RWPE2 (cell line): ENCODE results near the gene TCEAL8.

Experiments used
- ATAC-seq: fragments of 200-7000 bp; cut with Tn5 transposase; 3 replicates; pipeline ENCODE4 v1.9.1; 2021; ENCODE audit warnings: low read depth
- DNase-seq: peaks from one replicate; pipeline ENCODE4 v3.0.0-alpha.2; 2020; ENCODE audit warnings: low spot score
- H3K27ac ChIP-seq: fragments of 450-650 bp; 2 replicates; pipeline ENCODE4 v1.5.1; 2017; ENCODE audit warnings: mild to moderate bottlenecking; ENCODE audit not compliant: poor library complexity, severe bottlenecking
- H3K27me3 ChIP-seq: fragments of 250-450 bp; sonication (Bioruptor Pico); 2 replicates; pipeline ENCODE4 v1.5.1; 2021; ENCODE audit warnings: mild to moderate bottlenecking, moderate library complexity; ENCODE audit not compliant: insufficient read depth, poor library complexity, severe bottlenecking
- H3K36me3 ChIP-seq: fragments of 250-450 bp; sonication (Bioruptor Pico); 2 replicates; pipeline ENCODE4 v1.5.1; 2020; ENCODE audit warnings: low read depth, mild to moderate bottlenecking, moderate library complexity
- H3K4me1 ChIP-seq: fragments of 250-450 bp; sonication (Bioruptor Pico); 2 replicates; pipeline ENCODE4 v1.5.1; 2021; ENCODE audit warnings: mild to moderate bottlenecking, moderate library complexity; ENCODE audit not compliant: insufficient read depth, poor library complexity, severe bottlenecking
- H3K4me3 ChIP-seq: fragments of 250-450 bp; sonication (Bioruptor Pico); 2 replicates; pipeline ENCODE4 v1.5.1; 2021; ENCODE audit warnings: mild to moderate bottlenecking, moderate library complexity; ENCODE audit not compliant: severe bottlenecking
- H3K9me3 ChIP-seq: fragments of 250-450 bp; sonication (Bioruptor Pico); 2 replicates; pipeline ENCODE4 v1.5.1; 2021; ENCODE audit warnings: mild to moderate bottlenecking, moderate library complexity; ENCODE audit not compliant: severe bottlenecking
- CTCF ChIP-seq: fragments of 450-650 bp; IDR thresholded peaks from one replicate; pipeline ENCODE4 v1.5.1; 2017; ENCODE audit warnings: mild to moderate bottlenecking, moderate library complexity; ENCODE audit not compliant: poor library complexity, severe bottlenecking

The TCEAL8 gene, protein sequence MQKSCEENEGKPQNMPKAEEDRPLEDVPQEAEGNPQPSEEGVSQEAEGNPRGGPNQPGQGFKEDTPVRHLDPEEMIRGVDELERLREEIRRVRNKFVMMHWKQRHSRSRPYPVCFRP

GRCh38 chrX:103254921-103255493, at the start of gene TCEAL8:
TCEAL8 (minus strand) TSS chrX:103255155; CDS start chrX:103253979, 1,176 bp downstream.
- Histone ChIP-seq H3K27me3 (no peaks in the 10 kb centered on the region), H3K4me1 (peaks cover 3% of the 10 kb centered on the region), H3K27ac (peak within 1 kb of the TSS; percentile 83), H3K4me3 (peak within 1 kb of the TSS; percentile 49), H3K9me3 (no peaks in the 10 kb centered on the region), H3K36me3 (peaks cover 11% of the 10 kb centered on the region)
- ATAC-seq (peak; percentile 73), DNase-seq (peak; percentile 61)
- TF ChIP-seq CTCF: no peak

DNA sequence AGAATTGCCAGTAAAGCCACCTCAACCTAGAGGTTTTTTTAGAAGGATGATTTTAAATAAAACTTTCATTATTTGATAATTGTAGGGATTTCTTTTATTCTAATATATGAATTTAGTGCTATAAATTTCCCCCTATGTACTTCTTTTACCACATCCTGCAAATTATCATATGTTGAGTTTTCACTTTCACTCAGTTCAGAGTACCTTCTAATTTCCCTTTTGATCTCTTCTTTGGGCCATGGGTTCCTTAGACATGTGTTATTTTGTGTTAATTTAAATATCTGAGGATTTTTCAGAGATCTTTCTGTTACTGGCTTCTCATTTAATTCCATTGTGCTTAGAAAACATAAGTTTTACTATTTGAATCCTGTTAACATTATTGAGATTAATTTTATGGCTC, 49.8 kb upstream of the TCEAL8 start:
- Histone ChIP-seq H3K27ac (no peak overlapping the region), H3K4me1 (no peaks in the 10 kb centered on the region), H3K4me3 (no peak overlapping the region), H3K36me3 (no peaks in the 10 kb centered on the region), H3K9me3 (no peaks in the 10 kb centered on the region), H3K27me3 (no peaks in the 10 kb centered on the region)
- no peak for TF ChIP-seq CTCF
- DNase-seq (no peak), ATAC-seq (no peak)

DNA sequence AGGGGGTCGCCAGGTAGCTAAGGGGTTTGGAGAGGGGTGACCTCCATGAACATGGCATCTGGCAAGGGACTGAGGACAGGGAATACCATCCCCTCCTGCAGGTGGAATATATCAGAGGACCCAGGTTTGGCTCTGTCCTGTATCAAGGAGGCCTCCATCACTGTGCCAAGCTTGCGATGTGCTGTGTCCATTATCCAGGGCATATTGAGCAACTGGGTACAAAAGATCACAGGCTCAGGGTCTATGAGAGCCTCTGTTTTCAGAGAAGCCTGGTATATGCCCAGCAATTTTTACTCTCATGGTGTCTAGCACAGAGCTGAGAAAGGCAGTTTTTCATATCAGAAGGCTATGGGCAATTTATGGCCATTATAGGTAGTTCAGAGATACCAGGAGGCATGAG, 38.2 kb upstream of the TCEAL8 start:
- TF ChIP-seq CTCF: no peak
- DNase-seq (no peak), ATAC-seq (no peak)
- H3K27me3 ChIP-seq: no peaks in the 10 kb centered on the region
- no peaks in the 10 kb centered on the region for H3K9me3 ChIP-seq
- no peak overlapping the region for H3K27ac ChIP-seq
- H3K4me1 ChIP-seq: no peaks in the 10 kb centered on the region
- no peak overlapping the region for H3K4me3 ChIP-seq
- no peaks in the 10 kb centered on the region for H3K36me3 ChIP-seq

- no peak overlapping the region for H3K27ac ChIP-seq
- ATAC-seq: no peak
Observed at GRCh38 chrX:103279624-103280023, 24.7 kb upstream of the TCEAL8 start.

More at GRCh38 chrX:103279624-103280023, 24.7 kb upstream of the TCEAL8 start:
- Histone ChIP-seq H3K4me1 (no peaks in the 10 kb centered on the region), H3K36me3 (no peaks in the 10 kb centered on the region), H3K4me3 (no peak overlapping the region), H3K9me3 (no peaks in the 10 kb centered on the region), H3K27me3 (peaks cover 10% of the 10 kb centered on the region)
- no peak for TF ChIP-seq CTCF
- DNase-seq: no peak
